ENCODE results near the gene ARL15.
"Not testable (repeated sequence)": the region's sequence is repeated elsewhere in the genome, so short reads cannot be mapped to it uniquely, and the experiment has no call there.

Gene ARL15

GRCh38 chr5:54013556-54014194, 296.7 kb downstream of the ARL15 start:
- no peak for DNase-seq

- DNase-seq: no peak
These were observed 300.5 kb downstream of the ARL15 start for GRCh38 chr5:54009828-54010227.

- DNase-seq: no peak
These were observed 301.0 kb downstream of the ARL15 start for GRCh38 chr5:54009357-54009756.

GRCh38 chr5:54007827-54008777, 302.3 kb downstream of the ARL15 start:
- DNase-seq: no peak

GRCh38 chr5:54004697-54005096, 305.7 kb downstream of the ARL15 start:
- DNase-seq: no peak

GRCh38 chr5:54002779-54003178, 307.6 kb downstream of the ARL15 start:
- DNase-seq: no peak

- DNase-seq: no peak
These were observed 308.2 kb downstream of the ARL15 start for GRCh38 chr5:54001976-54002775.

- DNase-seq: no peak
These were observed 310.4 kb downstream of the ARL15 start for GRCh38 chr5:54000011-54000410.

GRCh38 chr5:53997736-53998627, 312.4 kb downstream of the ARL15 start:
- no peak for DNase-seq

- no peak for DNase-seq
These were observed 314.4 kb downstream of the ARL15 start for GRCh38 chr5:53996008-53996407.

GRCh38 chr5:53994148-53994547, 316.2 kb downstream of the ARL15 start:
- no peak for DNase-seq

- peak; percentile 17 for DNase-seq
These were observed 318.4 kb downstream of the ARL15 start for GRCh38 chr5:53991942-53992341.

GRCh38 chr5:53987101-53987500, 323.3 kb downstream of the ARL15 start:
- DNase-seq: no peak

- DNase-seq: peak; percentile 39
These were observed 324.6 kb downstream of the ARL15 start for GRCh38 chr5:53985796-53986195.

- no peak for DNase-seq
These were observed 325.4 kb downstream of the ARL15 start for GRCh38 chr5:53984971-53985370.

- no peak for DNase-seq
These were observed 326.6 kb downstream of the ARL15 start for GRCh38 chr5:53983568-53984460.

- DNase-seq: not testable (repeated sequence)
These were observed 328.1 kb downstream of the ARL15 start for GRCh38 chr5:53982319-53982718.

GRCh38 chr5:53980061-53980460, 330.3 kb downstream of the ARL15 start:
- DNase-seq: no peak

GRCh38 chr5:53974021-53974420, 336.4 kb downstream of the ARL15 start:
- no peak for DNase-seq

- no peak for DNase-seq
These were observed 338.1 kb downstream of the ARL15 start for GRCh38 chr5:53972314-53972713.

GRCh38 chr5:53971551-53971950, 338.8 kb downstream of the ARL15 start:
- no peak for DNase-seq

All from NCI-H82 (cell line).